ENCODE results near the gene NUP210L. TPM values are rescaled to one million over a fixed set of nuclear protein-coding genes. Genes with fewer than 3 reads are reported as not detected.
A peak's percentile ranks its signal among the peaks of the same experiment; 100 is the strongest.

Gene NUP210L
- total and polyA plus RNA-seq, 2 of the 13 experiments (the other 11 are each of a cell fraction or from before 2014, with no cell fraction given) = not detected

DNA sequence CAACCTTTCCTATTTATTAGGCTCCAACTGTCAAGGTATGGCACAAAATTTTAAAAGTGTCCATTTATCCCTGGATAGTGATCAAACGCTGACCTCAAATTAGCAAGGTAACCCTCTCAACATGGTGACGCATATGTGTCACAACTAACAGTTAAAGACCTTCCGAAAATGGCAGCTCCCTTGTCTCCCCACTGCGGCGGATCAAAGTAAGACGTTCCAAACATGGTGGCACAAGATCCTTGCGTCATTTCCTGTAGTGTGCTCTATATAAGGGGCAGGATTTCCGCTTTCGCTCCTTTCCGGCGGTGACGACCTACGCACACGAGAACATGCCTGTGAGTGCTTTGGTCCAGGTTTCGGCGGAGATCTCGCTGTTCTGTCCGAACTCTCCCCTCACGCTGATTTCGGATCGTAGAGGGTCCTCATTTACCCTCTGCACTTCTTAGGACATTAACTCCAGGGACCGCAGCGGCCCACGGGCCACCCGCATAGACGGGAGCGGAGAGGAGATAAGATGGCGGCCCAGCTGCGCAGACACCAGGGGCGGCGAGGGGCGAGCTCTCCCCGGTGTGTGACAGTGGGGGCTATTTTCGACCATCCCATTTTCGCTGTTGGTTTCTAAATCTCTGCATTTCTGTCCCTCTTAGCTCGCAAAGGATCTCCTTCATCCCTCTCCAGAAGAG is 164.3 kb downstream of the NUP210L start, which contains the start of gene RPS27 (continued):
- TF ChIP-seq, protein P1, sequence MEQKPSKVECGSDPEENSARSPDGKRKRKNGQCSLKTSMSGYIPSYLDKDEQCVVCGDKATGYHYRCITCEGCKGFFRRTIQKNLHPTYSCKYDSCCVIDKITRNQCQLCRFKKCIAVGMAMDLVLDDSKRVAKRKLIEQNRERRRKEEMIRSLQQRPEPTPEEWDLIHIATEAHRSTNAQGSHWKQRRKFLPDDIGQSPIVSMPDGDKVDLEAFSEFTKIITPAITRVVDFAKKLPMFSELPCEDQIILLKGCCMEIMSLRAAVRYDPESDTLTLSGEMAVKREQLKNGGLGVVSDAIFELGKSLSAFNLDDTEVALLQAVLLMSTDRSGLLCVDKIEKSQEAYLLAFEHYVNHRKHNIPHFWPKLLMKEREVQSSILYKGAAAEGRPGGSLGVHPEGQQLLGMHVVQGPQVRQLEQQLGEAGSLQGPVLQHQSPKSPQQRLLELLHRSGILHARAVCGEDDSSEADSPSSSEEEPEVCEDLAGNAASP (CRISPR knock-in tag; IDR thresholded peaks at IDR 0.05; ENCODE audit: borderline replicate concordance) = peak; percentile 65
- TF ChIP-seq BCL6 (CRISPR knock-in tag; IDR thresholded peaks at IDR 0.05) (no peak; the same call in 1 of the 2 replicates), YY1 (IDR thresholded peaks at IDR 0.05; ENCODE audit: insufficient read depth, insufficient replicate concordance, low read depth, low read length) (peak; percentile 98), GATAD2A (CRISPR knock-in tag; IDR thresholded peaks at IDR 0.05) (peak; percentile 53; the same call in 1 of the 2 replicates), ARHGAP35 (CRISPR knock-in tag; IDR thresholded peaks at IDR 0.05; ENCODE audit: borderline replicate concordance) (peak; percentile 88), ZFAT (CRISPR knock-in tag; conservative IDR thresholded peaks at IDR 0.05) (peak; percentile 79; the same call in 1 of the 2 replicates), ZSCAN29 (CRISPR knock-in tag; conservative IDR thresholded peaks at IDR 0.05) (peak; percentile 98), ZNF441 (CRISPR knock-in tag; IDR thresholded peaks at IDR 0.05; ENCODE audit: borderline replicate concordance) (peak; percentile 70), ZNF253 (CRISPR knock-in tag; IDR thresholded peaks at IDR 0.05; ENCODE audit: borderline replicate concordance) (no peak), HOXA5 (CRISPR knock-in tag; IDR thresholded peaks at IDR 0.05) (peak; percentile 89; the same call in 1 of the 2 replicates), ZNF33A (CRISPR knock-in tag; IDR thresholded peaks at IDR 0.05; ENCODE audit: borderline replicate concordance) (0 out of 2 replicates have a peak, but pooled peaks have one; percentile 67), MYC (CRISPR knock-in tag; IDR thresholded peaks at IDR 0.05; ENCODE audit: borderline replicate concordance) (peak; percentile 91; the same call in 1 of the 2 replicates), NFE2L2 (IDR thresholded peaks at IDR 0.05; ENCODE audit: low read length) (no peak), ZNF383 (CRISPR knock-in tag; IDR thresholded peaks at IDR 0.05; ENCODE audit: borderline replicate concordance) (peak; percentile 97; the same call in 1 of the 2 replicates), ZNF839 (CRISPR knock-in tag; IDR thresholded peaks at IDR 0.05; ENCODE audit: borderline replicate concordance) (0 out of 2 replicates have a peak, but pooled peaks have one; percentile 69), ZNF30 (CRISPR knock-in tag; IDR thresholded peaks at IDR 0.05) (no peak), FOXM1 (CRISPR knock-in tag; IDR thresholded peaks at IDR 0.05) (no peak), HIVEP1 (CRISPR knock-in tag; IDR thresholded peaks at IDR 0.05) (0 out of 2 replicates have a peak, but pooled peaks have one; percentile 49), GABPA (IDR thresholded peaks at IDR 0.05; ENCODE audit: low read depth, low read length) (peak; percentile 87), GABPA (CRISPR knock-in tag; IDR thresholded peaks at IDR 0.05; ENCODE audit: low read depth) (peak; percentile 99), JDP2 (CRISPR knock-in tag; IDR thresholded peaks at IDR 0.05; ENCODE audit: borderline replicate concordance) (no peak), PHF5A (CRISPR knock-in tag; IDR thresholded peaks at IDR 0.05; ENCODE audit: low read depth, unreplicated experiment) (no peak)
- TF ChIP-seq, protein P2, sequence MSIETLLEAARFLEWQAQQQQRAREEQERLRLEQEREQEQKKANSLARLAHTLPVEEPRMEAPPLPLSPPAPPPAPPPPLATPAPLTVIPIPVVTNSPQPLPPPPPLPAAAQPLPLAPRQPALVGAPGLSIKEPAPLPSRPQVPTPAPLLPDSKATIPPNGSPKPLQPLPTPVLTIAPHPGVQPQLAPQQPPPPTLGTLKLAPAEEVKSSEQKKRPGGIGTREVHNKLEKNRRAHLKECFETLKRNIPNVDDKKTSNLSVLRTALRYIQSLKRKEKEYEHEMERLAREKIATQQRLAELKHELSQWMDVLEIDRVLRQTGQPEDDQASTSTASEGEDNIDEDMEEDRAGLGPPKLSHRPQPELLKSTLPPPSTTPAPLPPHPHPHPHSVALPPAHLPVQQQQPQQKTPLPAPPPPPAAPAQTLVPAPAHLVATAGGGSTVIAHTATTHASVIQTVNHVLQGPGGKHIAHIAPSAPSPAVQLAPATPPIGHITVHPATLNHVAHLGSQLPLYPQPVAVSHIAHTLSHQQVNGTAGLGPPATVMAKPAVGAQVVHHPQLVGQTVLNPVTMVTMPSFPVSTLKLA (IDR thresholded peaks at IDR 0.05) = no peak
- TF ChIP-seq, protein P3, sequence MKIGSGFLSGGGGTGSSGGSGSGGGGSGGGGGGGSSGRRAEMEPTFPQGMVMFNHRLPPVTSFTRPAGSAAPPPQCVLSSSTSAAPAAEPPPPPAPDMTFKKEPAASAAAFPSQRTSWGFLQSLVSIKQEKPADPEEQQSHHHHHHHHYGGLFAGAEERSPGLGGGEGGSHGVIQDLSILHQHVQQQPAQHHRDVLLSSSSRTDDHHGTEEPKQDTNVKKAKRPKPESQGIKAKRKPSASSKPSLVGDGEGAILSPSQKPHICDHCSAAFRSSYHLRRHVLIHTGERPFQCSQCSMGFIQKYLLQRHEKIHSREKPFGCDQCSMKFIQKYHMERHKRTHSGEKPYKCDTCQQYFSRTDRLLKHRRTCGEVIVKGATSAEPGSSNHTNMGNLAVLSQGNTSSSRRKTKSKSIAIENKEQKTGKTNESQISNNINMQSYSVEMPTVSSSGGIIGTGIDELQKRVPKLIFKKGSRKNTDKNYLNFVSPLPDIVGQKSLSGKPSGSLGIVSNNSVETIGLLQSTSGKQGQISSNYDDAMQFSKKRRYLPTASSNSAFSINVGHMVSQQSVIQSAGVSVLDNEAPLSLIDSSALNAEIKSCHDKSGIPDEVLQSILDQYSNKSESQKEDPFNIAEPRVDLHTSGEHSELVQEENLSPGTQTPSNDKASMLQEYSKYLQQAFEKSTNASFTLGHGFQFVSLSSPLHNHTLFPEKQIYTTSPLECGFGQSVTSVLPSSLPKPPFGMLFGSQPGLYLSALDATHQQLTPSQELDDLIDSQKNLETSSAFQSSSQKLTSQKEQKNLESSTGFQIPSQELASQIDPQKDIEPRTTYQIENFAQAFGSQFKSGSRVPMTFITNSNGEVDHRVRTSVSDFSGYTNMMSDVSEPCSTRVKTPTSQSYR (CRISPR knock-in tag; IDR thresholded peaks at IDR 0.05; ENCODE audit: borderline replicate concordance) = 0 out of 2 replicates have a peak, but pooled peaks have one; percentile 46
- TF ChIP-seq, protein P4, sequence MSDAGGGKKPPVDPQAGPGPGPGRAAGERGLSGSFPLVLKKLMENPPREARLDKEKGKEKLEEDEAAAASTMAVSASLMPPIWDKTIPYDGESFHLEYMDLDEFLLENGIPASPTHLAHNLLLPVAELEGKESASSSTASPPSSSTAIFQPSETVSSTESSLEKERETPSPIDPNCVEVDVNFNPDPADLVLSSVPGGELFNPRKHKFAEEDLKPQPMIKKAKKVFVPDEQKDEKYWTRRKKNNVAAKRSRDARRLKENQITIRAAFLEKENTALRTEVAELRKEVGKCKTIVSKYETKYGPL (CRISPR knock-in tag; IDR thresholded peaks at IDR 0.05) = no peak

Measured in HepG2 (cell line).